Sigmoid colon (tissue), 4 donors: ENCODE results near the gene SLC14A1.

Experiments used
- POLR2A ChIP-seq, 2 donors: fragments of 450-650 bp; IDR thresholded peaks; one replicate each; pipeline ENCODE4 v1.6.1; 2016; ENCODE audit warnings: antibody characterized with exemption in 2 of 2, mild to moderate bottlenecking in 2 of 2, moderate library complexity in 2 of 2
- POLR2AphosphoS5 ChIP-seq, 4 donors: sonication (generic); formaldehyde crosslinking; IDR thresholded peaks; one replicate each; pipeline ENCODE4 v1.6.1; 2017; ENCODE audit warnings: antibody characterized with exemption in 4 of 4
- TF ChIP-seq, protein P1 (sequence below), 4 experiments: fragments of 450-650 bp in 3 of 4; fragments of 200-600 bp in 1 of 4; IDR thresholded peaks; one replicate each; pipeline ENCODE4 v1.5.1; 2016 to 2019; ENCODE audit warnings: antibody characterized with exemption in 4 of 4, mild to moderate bottlenecking in 3 of 4, moderate library complexity in 2 of 4

DNA sequence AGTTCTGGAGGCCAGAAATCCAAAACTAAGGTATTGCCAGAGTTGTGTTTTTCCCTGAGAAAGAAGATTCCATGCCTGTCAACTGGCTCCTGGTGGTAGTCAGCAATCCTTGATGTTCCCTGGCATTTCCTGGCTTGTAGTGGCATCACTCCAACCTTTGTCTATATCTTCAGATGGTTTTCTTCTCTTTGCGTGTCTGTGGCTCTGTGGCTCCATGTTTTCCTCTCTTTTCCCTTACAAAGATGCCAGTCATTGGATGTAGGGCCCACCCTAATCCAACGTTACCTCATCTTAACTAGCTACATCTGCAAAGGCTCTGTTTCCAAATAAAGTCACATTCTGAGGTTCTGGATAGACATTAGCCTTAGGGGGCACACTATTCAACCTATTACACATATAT, 41.8 kb downstream of the SLC14A1 start:
- TF ChIP-seq, protein P1, sequence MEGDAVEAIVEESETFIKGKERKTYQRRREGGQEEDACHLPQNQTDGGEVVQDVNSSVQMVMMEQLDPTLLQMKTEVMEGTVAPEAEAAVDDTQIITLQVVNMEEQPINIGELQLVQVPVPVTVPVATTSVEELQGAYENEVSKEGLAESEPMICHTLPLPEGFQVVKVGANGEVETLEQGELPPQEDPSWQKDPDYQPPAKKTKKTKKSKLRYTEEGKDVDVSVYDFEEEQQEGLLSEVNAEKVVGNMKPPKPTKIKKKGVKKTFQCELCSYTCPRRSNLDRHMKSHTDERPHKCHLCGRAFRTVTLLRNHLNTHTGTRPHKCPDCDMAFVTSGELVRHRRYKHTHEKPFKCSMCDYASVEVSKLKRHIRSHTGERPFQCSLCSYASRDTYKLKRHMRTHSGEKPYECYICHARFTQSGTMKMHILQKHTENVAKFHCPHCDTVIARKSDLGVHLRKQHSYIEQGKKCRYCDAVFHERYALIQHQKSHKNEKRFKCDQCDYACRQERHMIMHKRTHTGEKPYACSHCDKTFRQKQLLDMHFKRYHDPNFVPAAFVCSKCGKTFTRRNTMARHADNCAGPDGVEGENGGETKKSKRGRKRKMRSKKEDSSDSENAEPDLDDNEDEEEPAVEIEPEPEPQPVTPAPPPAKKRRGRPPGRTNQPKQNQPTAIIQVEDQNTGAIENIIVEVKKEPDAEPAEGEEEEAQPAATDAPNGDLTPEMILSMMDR (IDR thresholded peaks at IDR 0.05): no peak
- no peak for TF ChIP-seq POLR2A (IDR thresholded peaks at IDR 0.05)
- no peak for TF ChIP-seq POLR2AphosphoS5 (IDR thresholded peaks at IDR 0.05)
